K562 (cell line): ENCODE results near the gene USP4.

Experiments used
- REST ChIP-seq, 2 experiments: fragments of 450-650 bp; formaldehyde crosslinking in 1 of 2; IDR thresholded peaks; 2 replicates each; pipeline versions ENCODE4 v1.4.0 to v1.6.1; 2014 to 2020; ENCODE audit warnings: mild to moderate bottlenecking in 2 of 2, borderline replicate concordance in 1 of 2, low read depth in 1 of 2
- TF ChIP-seq, protein P1 (sequence below), 3 experiments: IDR thresholded peaks in 2 of 3; conservative IDR thresholded peaks in 1 of 3; 2 replicates each; pipeline ENCODE4 v1.5.1; 2011 to 2012; ENCODE audit warnings: low read length in 3 of 3, mild to moderate bottlenecking in 3 of 3, control low read depth in 2 of 3, improper control_type of control experiment in 1 of 3, inconsistent platforms in 1 of 3, low read depth in 1 of 3, mixed read lengths in 1 of 3, moderate library complexity in 1 of 3; ENCODE audit not compliant: insufficient read depth in 2 of 3

DNA sequence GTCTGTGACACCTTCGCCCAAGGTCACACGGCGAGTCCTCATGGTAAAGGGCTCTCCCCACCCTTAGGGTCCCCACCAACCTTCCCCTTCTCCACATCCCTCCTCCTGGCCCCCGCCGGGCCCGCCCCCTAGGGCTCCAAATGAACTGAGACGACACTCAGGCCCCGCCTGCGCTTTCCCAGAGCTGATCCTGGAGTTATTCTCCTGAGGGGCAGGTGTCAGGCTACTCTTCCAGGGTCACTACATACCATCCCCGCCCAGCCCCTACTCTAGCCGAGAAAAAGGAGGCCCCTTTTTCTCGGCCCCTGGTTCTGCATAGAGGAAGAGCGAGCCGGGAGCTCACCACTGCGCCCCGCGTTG, 292 bp downstream of the USP4 start:
- TF ChIP-seq, protein P1, sequence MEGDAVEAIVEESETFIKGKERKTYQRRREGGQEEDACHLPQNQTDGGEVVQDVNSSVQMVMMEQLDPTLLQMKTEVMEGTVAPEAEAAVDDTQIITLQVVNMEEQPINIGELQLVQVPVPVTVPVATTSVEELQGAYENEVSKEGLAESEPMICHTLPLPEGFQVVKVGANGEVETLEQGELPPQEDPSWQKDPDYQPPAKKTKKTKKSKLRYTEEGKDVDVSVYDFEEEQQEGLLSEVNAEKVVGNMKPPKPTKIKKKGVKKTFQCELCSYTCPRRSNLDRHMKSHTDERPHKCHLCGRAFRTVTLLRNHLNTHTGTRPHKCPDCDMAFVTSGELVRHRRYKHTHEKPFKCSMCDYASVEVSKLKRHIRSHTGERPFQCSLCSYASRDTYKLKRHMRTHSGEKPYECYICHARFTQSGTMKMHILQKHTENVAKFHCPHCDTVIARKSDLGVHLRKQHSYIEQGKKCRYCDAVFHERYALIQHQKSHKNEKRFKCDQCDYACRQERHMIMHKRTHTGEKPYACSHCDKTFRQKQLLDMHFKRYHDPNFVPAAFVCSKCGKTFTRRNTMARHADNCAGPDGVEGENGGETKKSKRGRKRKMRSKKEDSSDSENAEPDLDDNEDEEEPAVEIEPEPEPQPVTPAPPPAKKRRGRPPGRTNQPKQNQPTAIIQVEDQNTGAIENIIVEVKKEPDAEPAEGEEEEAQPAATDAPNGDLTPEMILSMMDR (IDR thresholded peaks at IDR 0.05 in 2 of 3, conservative IDR thresholded peaks at IDR 0.05 in 1 of 3; ENCODE audit: insufficient read depth in 2 of 3, low read depth in 1 of 3, low read length in 3 of 3): no peak
- TF ChIP-seq REST (IDR thresholded peaks at IDR 0.05; ENCODE audit: borderline replicate concordance) (no peak), REST (CRISPR knock-in tag; IDR thresholded peaks at IDR 0.05; ENCODE audit: low read depth) (no peak)
